Stimulated activated CD4-positive, alpha-beta T cell treated with anti-CD3 and anti-CD28 coated beads, Interleukin-12 subunit alpha, Interleukin-12 subunit beta, amount 100 ng/mL, for 48 hours (primary cell): ENCODE data around the gene PRKAA1.
A peak's percentile ranks its signal among the peaks of the same experiment; 100 is the strongest.

Source experiments
- DNase-seq, 3 donors: peaks; one replicate each; pipeline ENCODE4 v3.0.0-alpha.2; 2020; ENCODE audit warnings: low read depth in 2 of 3, low spot score in 1 of 3

PRKAA1 gene

DNA sequence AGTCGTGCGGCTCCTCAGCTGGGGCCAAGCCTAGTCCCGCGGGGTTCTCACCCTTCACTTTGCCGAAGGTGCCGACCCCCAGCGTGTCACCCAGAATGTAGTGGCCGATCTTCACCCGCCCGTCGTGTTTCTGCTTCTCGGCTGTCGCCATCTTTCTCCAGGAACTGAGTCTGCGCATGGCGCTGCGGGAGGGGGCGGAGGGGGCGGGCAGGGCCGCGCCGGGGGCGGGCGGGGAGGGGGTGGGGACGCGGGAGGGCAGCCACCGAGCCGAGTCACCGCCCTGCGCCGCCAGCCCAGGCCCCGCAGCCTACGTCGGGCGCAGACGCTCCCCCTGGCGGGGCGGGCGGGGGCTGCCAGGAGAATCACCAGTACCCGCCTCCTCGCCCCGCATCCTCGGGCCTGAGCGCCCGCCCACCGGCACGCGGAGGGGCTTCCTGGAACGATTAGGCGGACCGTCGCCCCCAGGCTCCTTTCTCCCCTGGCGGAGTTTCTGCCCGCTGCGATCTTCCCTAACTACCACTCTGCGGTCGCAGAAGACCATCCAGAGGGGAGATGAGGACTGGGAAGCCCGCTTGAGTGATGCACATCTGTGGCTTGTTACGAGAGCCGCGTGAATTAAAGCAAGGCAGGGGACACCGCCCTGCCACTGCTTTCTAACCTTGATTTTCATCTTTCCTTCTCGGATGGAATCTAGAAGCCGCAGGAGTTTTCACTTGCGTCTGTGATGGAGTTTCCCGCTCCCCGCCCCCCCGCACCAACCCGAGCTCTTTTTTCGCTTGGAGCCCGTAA is at the start of gene PRKAA1:
PRKAA1 (minus strand) TSS at position 363 of the 789 bp plus-strand sequence; CDS start at position 178, 185 bp downstream.
- peak; percentile 72 to 84 (median 76) for DNase-seq

- DNase-seq, result no peak
These were observed 49.4 kb upstream of the PRKAA1 start for GRCh38 chr5:40847525-40847924.

DNA sequence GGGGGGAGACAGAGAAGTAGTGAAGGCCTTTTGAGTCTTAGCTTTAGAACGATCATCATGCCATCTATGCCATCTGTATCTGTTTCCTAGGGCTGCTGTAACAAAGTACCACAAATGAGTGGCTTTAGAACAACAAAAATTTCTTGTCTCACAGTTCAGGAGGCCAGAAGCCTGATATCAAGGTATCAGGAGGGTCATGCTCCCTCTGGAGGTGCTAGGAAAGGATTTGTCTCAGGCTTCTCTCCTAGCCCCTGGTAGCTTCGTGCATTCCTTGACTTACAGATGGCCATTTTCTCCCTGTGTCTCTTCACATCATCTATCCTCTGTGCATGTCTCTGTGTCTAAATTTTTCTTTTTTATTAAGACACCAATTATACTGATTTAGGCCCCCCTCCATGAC is 48.2 kb upstream of the PRKAA1 start:
- DNase-seq, result no peak

DNA sequence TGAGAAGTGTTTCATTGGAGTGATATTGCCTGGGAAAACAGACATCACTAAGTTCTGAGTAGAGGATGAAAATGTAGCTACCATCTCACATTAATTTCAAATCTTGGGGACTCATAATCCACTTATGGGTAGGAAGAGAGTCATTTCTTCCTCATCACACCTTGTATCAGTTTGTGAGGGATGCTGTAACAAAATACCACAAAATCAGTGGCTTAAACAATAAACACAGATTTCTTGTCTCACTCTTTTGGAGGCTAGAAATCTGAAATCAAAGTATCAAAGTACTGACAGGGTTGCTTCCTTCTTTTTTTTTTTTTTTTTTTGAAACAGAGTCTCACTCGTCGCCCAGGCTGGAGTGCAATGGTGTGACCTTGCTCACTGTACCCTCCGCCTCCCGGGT is 46.4 kb upstream of the PRKAA1 start:
- DNase-seq, result no peak

- DNase-seq, result no peak
These were observed 44.2 kb upstream of the PRKAA1 start for GRCh38 chr5:40842351-40842750.

DNA sequence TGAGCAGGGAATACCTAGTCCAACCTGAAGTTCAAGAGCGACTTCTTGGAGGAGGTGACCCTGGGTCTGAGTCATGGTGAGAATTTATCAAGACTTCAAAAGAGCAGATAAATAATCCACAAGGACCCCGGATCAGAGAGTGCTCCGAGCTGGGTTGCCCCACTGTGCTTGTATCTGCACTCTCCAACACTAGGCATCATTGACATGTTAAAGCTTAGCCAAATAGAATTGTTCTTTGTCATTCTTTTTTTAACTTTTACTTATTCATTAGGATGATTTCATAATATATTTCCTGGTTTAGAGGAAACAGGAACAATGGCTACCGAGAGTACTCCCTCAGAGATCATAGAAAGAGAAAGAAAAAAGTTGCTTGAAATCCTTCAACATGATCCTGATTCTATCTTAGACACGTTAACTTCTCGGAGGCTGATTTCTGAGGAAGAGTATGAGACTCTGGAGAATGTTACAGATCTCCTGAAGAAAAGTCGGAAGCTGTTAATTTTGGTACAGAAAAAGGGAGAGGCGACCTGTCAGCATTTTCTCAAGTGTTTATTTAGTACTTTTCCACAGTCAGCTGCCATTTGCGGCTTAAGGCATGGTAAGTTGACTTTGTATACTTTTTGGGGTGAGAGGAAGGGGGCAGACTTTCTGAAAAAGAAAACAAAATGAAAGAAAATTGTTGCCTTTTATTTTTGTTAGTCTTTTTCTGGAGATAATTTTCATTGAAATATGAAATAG is 43.1 kb upstream of the PRKAA1 start, which contains the start of gene CARD6:
CARD6 (plus strand) TSS at position 300 of the 738 bp plus-strand sequence; CDS start at position 316, 16 bp downstream.
- DNase-seq, result no peak

- no peak for DNase-seq
These were observed 39.9 kb upstream of the PRKAA1 start for GRCh38 chr5:40838086-40838485.

GRCh38 chr5:40834849-40835787 is 36.9 kb upstream of the PRKAA1 start, which contains the start of gene RPL37:
TSS of gene RPL37 (minus strand) at chr5:40835222. CDS start at chr5:40835185, 37 bp downstream.
- peak; percentile 86 to 94 (median 91) for DNase-seq

DNA sequence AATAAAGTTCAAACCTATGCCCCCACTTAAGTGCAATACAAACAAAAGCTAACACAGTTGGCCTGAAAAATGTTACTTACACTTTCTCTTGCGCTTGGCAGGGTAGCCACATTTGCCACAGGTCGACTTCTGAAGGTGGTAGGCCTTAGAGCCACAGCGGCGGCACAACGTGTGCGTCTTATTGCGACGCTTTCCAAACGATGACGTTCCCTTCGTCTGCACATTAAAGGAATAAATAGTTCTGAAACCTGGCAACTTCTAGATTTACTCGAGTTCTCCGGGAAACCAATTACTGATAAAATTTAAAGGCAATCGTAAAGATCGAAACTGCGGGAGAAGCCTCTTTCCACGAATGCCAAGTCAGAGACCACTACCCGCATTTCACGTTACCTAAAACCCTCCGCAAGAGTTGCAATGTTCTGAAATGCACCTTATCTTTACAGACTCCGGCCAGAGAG is 36.2 kb upstream of the PRKAA1 start:
- DNase-seq, result no peak

- DNase-seq, result no peak
These were observed 35.6 kb upstream of the PRKAA1 start for GRCh38 chr5:40833712-40834229.

DNA sequence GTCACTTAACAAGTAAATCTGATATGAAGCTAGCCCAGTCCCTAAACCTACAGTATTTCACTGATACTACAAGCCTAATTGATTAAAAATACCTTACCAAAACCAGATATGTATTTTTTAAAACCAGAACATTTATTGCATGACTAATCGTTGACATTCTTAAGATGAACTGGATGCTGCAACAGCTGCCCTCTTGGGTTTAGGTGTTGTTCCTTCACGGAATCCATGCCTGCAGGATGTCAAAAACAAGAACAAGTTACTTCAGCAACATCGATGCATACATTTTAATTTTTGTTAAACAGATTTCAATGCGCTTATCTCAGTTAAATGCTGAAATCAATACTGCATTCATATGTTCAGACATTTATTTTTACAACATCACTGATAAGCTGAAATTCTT is 34.2 kb upstream of the PRKAA1 start:
- DNase-seq, result no peak

DNA sequence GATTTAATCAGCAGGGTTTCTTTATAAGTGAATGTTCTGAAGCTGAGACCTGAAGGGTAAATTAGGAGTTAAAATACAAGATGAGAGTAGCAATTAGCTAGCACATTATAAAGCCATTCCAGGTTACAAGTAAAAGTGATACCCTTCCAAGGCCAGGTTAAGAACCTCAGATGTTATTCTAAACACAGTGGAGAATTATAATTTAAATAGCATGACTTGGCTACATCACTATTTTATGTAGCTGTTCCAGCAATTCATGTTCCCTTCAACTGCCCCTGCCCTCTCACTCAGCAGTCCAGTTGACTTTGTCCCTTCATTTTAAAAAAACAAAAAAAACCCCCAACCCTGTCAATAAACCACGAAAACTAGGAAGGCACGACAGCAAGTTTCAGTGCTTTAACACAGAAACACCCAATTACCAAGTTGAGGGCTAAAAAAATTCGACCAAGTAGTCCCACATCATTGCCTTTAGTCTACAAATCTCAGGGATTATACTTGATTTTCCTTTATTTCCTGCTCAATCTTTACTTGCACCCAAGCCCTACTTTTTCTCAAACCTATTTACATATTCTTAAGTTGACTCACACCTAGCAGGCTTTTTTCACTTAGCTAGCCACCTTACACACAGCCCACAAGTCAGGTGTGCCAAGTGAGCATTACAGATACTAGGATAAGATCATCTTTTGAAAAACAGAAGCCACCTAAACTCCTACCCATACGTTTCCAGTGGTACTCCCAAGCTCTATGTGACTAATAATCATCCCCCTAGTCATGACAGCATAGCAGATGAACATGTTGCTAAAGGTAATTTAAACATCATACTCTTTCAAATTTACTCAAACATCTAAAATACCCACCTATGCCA is 33.4 kb upstream of the PRKAA1 start:
- peak in 1 of 3 donors; percentile 33 for DNase-seq

GRCh38 chr5:40829748-40830533 is 31.8 kb upstream of the PRKAA1 start:
- DNase-seq, result no peak

DNA sequence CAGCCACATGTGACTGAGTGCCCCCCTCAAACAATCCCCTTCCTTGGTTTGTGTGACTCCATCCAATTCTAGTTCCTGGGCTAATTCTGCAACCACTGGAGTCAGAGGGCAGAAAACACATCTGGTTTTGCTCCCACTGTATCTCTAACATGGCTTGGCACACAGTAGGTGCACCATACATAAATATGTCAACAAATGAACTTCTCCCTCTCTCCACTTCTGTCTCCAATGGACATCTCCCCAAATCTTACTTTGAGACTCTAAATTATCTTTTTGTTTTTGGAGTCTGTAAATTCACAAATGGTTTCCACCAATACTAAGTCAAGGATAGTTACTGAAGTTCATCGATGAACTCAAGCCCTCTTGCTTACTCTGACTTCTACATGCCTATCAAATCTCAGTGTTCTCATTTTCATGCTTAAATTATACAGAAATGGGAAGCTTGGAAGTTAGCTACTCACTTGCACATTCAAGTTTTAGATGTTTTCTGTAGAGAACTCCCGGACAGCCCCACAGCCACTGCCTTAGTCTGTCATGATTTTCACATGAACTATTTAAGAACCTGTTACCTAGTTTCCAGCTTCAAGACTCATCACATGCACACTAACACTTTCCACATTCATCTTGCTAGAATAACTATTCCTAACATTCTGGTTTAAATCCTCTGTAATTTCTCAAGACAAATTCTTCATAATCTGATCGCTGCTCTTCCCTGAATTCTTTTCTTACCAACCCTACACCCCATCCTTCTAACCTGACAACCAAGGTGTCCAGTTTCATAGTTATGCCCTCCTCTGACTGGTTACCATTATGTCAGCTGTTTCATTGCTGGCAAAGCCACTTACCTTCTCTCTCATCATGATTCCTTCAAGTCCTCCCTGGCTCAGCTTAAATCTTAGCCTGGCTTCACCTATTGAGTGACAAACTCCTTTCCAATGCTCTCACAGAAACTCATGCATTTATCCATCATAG is 30.8 kb upstream of the PRKAA1 start:
- no peak for DNase-seq

GRCh38 chr5:40828021-40828631 is 30.0 kb upstream of the PRKAA1 start:
- DNase-seq, result no peak

DNA sequence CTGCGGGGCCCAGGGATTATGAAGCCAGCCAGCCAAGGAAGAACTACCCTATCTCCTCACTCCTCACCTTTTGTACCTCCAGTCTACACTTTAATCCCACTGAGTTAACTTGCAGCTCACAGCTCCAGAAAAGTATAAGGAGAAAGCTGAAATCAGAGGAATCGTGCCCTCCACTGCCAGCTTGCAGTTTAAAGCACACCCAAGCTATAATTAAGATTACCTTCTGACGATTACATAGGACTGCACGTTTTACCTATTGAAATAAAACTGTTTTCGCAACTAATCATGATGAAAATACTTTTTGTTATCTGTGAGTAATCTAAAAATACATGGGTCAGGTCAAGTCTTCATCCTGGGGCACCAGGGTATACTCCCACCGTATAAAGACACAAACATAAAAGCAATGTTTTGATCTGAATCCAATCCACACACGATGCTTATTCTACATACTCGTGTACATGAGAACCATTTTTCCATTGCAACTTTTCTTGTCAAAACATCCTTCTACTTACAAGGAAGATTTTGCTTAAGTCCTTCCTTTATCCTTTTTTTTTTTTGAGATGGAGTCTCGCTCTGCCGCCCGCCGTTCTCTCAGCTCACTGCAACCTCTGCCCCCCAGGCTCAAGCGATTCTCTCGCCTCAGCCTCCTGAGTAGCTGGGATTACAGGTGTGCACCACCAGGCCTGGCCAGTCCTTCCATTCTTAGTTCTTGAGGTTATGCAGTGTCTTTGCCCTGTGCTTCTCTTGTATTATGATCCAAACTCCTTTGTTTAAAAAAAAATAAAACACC is 29.2 kb upstream of the PRKAA1 start:
- no peak for DNase-seq
